H1 (cell line): ENCODE measurements around the gene FGF19. TPM values are rescaled to one million over a fixed set of nuclear protein-coding genes. Genes with fewer than 3 reads are reported as not detected.

Experiments used
- POLR2A ChIP-seq, 2 experiments: IDR thresholded peaks; 1 replicate in 1 of 2; 2 replicates in 1 of 2; pipeline ENCODE4 v1.6.1; 2011; ENCODE audit warnings: low read depth in 2 of 2, low read length in 2 of 2, mild to moderate bottlenecking in 2 of 2; ENCODE audit errors: control extremely low read depth in 1 of 2
- SIRT6 ChIP-seq: IDR thresholded peaks from one replicate; pipeline ENCODE4 v1.7.1; 2012; ENCODE audit warnings: low read length, inconsistent platforms
- polyA plus RNA-seq, 7 experiments: library from polyadenylated mRNA; depleted of rRNA in 3 of 7; stranded (reverse) in 5 of 7; unstranded in 2 of 7; fragments of >200 nt in 5 of 7; fragments of 200-250 nt in 2 of 7; gene quantifications; 1 replicate in 5 of 7; 2 replicates in 1 of 7; 4 replicates in 1 of 7; pipeline versions ENCODE4 v1.2.1 to v1.2.3, GENCODE V29; 2011 to 2013; ENCODE audit warnings: missing spikeins in 2 of 7, mixed read lengths in 2 of 7
- total RNA-seq: library from RNA; stranded (reverse); fragmentation: NEBNext Ultra II Directional; extraction: Animal tissue kit (Norgen Biotek cat#: 25700); gene quantifications from 2 replicates; pipeline ENCODE4 v1.2.1, GENCODE V29; 2021
- TF ChIP-seq, protein P1 (sequence below), 3 experiments: IDR thresholded peaks; 1 replicate in 2 of 3; 2 replicates in 1 of 3; pipeline versions ENCODE4 v1.5.1 to v1.6.1; 2011; ENCODE audit warnings: low read length in 3 of 3, mild to moderate bottlenecking in 3 of 3, inconsistent platforms in 2 of 3, low read depth in 1 of 3, moderate library complexity in 1 of 3; ENCODE audit not compliant: insufficient read depth in 1 of 3; ENCODE audit errors: control extremely low read depth in 1 of 3

FGF19 gene
- total and polyA plus RNA-seq, 2 of the 8 experiments (the other 6 are each of a cell fraction or from before 2014, with no cell fraction given), result 9.6 to 14.8 TPM

DNA sequence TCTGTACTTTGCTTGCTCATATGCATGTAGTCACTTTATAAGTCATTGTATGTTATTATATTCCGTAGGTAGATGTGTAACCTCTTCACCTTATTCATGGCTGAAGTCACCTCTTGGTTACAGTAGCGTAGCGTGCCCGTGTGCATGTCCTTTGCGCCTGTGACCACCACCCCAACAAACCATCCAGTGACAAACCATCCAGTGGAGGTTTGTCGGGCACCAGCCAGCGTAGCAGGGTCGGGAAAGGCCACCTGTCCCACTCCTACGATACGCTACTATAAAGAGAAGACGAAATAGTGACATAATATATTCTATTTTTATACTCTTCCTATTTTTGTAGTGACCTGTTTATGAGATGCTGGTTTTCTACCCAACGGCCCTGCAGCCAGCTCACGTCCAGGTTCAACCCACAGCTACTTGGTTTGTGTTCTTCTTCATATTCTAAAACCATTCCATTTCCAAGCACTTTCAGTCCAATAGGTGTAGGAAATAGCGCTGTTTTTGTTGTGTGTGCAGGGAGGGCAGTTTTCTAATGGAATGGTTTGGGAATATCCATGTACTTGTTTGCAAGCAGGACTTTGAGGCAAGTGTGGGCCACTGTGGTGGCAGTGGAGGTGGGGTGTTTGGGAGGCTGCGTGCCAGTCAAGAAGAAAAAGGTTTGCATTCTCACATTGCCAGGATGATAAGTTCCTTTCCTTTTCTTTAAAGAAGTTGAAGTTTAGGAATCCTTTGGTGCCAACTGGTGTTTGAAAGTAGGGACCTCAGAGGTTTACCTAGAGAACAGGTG lies 51.8 kb downstream of the FGF19 start (continued):
- TF ChIP-seq, protein P1, sequence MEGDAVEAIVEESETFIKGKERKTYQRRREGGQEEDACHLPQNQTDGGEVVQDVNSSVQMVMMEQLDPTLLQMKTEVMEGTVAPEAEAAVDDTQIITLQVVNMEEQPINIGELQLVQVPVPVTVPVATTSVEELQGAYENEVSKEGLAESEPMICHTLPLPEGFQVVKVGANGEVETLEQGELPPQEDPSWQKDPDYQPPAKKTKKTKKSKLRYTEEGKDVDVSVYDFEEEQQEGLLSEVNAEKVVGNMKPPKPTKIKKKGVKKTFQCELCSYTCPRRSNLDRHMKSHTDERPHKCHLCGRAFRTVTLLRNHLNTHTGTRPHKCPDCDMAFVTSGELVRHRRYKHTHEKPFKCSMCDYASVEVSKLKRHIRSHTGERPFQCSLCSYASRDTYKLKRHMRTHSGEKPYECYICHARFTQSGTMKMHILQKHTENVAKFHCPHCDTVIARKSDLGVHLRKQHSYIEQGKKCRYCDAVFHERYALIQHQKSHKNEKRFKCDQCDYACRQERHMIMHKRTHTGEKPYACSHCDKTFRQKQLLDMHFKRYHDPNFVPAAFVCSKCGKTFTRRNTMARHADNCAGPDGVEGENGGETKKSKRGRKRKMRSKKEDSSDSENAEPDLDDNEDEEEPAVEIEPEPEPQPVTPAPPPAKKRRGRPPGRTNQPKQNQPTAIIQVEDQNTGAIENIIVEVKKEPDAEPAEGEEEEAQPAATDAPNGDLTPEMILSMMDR (IDR thresholded peaks at IDR 0.05; ENCODE audit: control extremely low read depth in 1 of 3, insufficient read depth in 1 of 3, low read depth in 1 of 3, low read length in 3 of 3), result no peak
- TF ChIP-seq SIRT6 (no peak), POLR2A (IDR thresholded peaks at IDR 0.05; ENCODE audit: control extremely low read depth in 1 of 2, low read depth in 2 of 2, low read length in 2 of 2) (no peak)
- TF ChIP-seq, all 59 proteins: peak for 0
